HUES64 (cell line): Measurements from ENCODE around the gene MLC1.
A peak's percentile ranks its signal among the peaks of the same experiment; 100 is the strongest.

Experiments
- H3K27ac ChIP-seq: 2 replicates; pipeline ENCODE4 v1.7.0; 2013; ENCODE audit warnings: low read depth, low read length, inconsistent platforms
- H3K27me3 ChIP-seq: 2 replicates; pipeline ENCODE4 v1.6.1; 2013; ENCODE audit warnings: mild to moderate bottlenecking, low read length; ENCODE audit not compliant: insufficient read depth
- H3K36me3 ChIP-seq: 2 replicates; pipeline ENCODE4 v1.6.1; 2013; ENCODE audit warnings: mild to moderate bottlenecking, low read length; ENCODE audit not compliant: insufficient read depth
- H3K4me1 ChIP-seq: 2 replicates; pipeline ENCODE4 v1.6.1; 2013; ENCODE audit warnings: mild to moderate bottlenecking, low read length, moderate library complexity; ENCODE audit not compliant: insufficient read depth
- H3K4me3 ChIP-seq: 2 replicates; pipeline ENCODE4 v1.5.1; 2013; ENCODE audit warnings: mild to moderate bottlenecking, low read length, moderate library complexity
- H3K9ac ChIP-seq: 2 replicates; pipeline ENCODE4 v1.6.1; 2013; ENCODE audit warnings: mild to moderate bottlenecking, low read depth, low read length
- H3K9me3 ChIP-seq: 2 replicates; pipeline ENCODE4 v1.6.1; 2013; ENCODE audit warnings: low read depth, low read length; ENCODE audit not compliant: insufficient read depth
- WGBS: fragments of 150-250, 120-280 bp; methylation state at CpG from one replicate; pipeline ENCODE4 v1.1.7; 2013; ENCODE audit warnings: missing lambda C conversion rate; 5-methylcytosine and 5-hydroxymethylcytosine counted together

MLC1 gene

GRCh38 chr22:50016988-50017700 lies 68.1 kb downstream of the MLC1 start:
- no peak overlapping the region for H3K4me3 ChIP-seq
- H3K9me3 ChIP-seq, result no peaks in the 10 kb centered on the region
- no peaks in the 10 kb centered on the region for H3K36me3 ChIP-seq
- no peak overlapping the region for H3K27ac ChIP-seq
- no peak overlapping the region for H3K9ac ChIP-seq
- peaks cover 65% of the 10 kb centered on the region for H3K27me3 ChIP-seq
- WGBS, result 85% methylated on average over 21 of the region's 21 CpGs
- no peaks in the 10 kb centered on the region for H3K4me1 ChIP-seq

DNA sequence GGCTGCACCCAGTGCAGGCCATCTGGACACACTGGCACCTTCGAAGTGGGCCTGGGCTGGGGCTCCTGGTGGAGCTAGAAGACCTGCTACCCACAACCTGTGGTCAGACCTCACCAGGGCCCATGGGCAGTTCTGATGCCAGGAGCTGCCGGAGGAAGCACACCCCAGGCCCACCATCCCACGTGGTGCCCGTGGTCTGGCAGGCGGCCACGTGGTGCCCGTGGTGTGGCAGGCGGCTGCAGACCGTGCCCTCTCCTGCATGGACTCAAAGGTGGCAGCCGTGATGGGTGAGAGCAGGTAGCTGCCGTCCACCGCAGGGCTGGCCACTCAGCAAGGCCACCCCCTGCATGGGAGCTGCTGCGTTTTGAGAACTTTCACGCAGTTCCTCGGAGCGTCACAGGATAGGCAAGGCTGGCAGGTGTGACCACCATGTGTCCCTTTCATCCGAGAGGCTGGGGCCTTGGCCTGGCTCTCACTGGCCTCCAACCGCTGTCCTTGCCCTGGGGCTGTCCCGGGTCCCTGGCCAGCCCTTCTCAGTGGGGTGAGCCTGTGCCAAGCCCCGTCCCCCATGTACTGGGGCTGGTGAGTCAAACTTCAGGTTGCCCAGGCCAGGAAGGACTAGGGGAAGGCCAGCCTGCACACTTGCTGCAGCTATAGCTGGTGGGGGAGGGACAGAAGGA lies 68.8 kb downstream of the MLC1 start:
- 92% methylated on average over 20 of the region's 20 CpGs for WGBS
- H3K36me3 ChIP-seq, result no peaks in the 10 kb centered on the region
- H3K27me3 ChIP-seq, result peaks cover 72% of the 10 kb centered on the region
- H3K9ac ChIP-seq, result no peak overlapping the region
- H3K4me3 ChIP-seq, result no peak overlapping the region
- no peaks in the 10 kb centered on the region for H3K9me3 ChIP-seq
- H3K27ac ChIP-seq, result no peak overlapping the region
- no peaks in the 10 kb centered on the region for H3K4me1 ChIP-seq

- Histone ChIP-seq H3K9ac (no peak overlapping the region), H3K27me3 (peaks cover 80% of the 10 kb centered on the region), H3K36me3 (no peaks in the 10 kb centered on the region), H3K4me3 (no peak overlapping the region), H3K4me1 (no peaks in the 10 kb centered on the region), H3K27ac (no peak overlapping the region), H3K9me3 (no peaks in the 10 kb centered on the region)
- 62% methylated on average over 26 of the region's 30 CpGs for WGBS
Observed at GRCh38 chr22:50015451-50016307, 69.5 kb downstream of the MLC1 start.

GRCh38 chr22:50014655-50015401 lies 70.4 kb downstream of the MLC1 start:
- Histone ChIP-seq H3K9me3 (no peaks in the 10 kb centered on the region), H3K9ac (no peak overlapping the region), H3K27me3 (peaks cover 87% of the 10 kb centered on the region), H3K36me3 (no peaks in the 10 kb centered on the region), H3K27ac (no peak overlapping the region), H3K4me1 (no peaks in the 10 kb centered on the region), H3K4me3 (peak overlapping the region; percentile 43)
- 8% methylated on average over 79 of the region's 91 CpGs for WGBS

GRCh38 chr22:50014053-50014501 lies 71.1 kb downstream of the MLC1 start:
- Histone ChIP-seq H3K9me3 (no peaks in the 10 kb centered on the region), H3K27me3 (peaks cover 88% of the 10 kb centered on the region), H3K27ac (no peak overlapping the region), H3K4me3 (no peak overlapping the region), H3K4me1 (no peaks in the 10 kb centered on the region), H3K36me3 (no peaks in the 10 kb centered on the region), H3K9ac (no peak overlapping the region)
- WGBS, result 69% methylated on average over 16 of the region's 16 CpGs

DNA sequence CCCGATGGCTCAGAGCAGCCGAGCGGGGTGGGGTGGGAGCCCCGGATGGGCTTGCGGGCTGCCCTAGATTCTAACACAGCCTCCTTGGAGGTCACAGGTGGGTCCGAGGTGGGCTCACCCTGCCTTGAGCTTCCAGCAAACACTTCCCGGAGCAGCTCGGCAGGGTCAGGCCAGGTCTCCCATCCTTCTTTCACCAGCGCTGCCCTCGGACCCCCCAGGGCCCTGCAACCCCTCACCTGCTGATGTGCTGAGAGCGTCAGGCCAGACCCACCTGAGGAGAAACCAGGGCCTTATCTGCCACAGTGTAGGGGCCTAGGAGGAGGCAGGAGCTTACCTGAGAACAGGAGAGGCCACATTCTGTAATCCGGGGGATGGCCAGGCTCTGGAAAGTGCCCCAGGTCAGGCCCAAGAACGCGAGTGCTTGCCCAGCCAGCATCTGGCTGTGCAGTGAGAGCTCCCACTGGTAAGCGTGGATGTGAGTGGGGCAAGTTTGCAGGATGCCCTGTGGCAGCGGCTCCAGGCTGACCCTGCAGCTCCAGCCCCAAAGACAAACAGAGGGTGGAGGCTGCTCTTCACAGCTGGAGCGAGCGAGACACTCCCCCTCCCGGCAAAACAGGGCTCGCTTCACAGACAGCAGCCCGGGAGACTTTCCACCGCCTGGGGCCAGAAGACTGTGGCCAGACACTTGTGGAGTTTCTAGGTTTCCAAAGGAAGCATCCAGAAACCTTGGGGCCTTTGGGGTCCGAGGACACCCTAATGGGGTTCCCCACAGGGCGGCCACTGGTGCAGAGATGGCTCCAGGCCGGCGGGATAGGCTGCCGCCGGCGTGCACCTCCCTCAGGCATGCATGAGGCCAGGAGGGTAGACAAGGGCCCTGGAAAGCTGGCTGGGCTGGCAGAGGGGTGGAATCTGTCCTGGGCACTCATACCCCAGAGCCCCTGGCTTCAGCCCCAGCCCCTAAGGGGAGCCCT lies 72.7 kb downstream of the MLC1 start, which contains the start of gene IL17REL:
Gene IL17REL, minus strand, starts transcription at position 555 of the 971 bp plus-strand sequence. Its CDS starts 119 bp downstream, at position 436.
- H3K27ac ChIP-seq, result no peak within 1 kb of the TSS
- peaks cover 80% of the 10 kb centered on the region for H3K27me3 ChIP-seq
- no peak within 1 kb of the TSS for H3K4me3 ChIP-seq
- H3K36me3 ChIP-seq, result no peaks in the 10 kb centered on the region
- H3K9me3 ChIP-seq, result no peaks in the 10 kb centered on the region
- H3K9ac ChIP-seq, result no peak within 1 kb of the TSS
- no peaks in the 10 kb centered on the region for H3K4me1 ChIP-seq
- 56% methylated on average over 29 of the region's 29 CpGs for WGBS

GRCh38 chr22:50011447-50012210 lies 73.6 kb downstream of the MLC1 start:
- H3K9me3 ChIP-seq, result no peaks in the 10 kb centered on the region
- WGBS, result 51% methylated on average over 18 of the region's 18 CpGs
- H3K27ac ChIP-seq, result no peak overlapping the region
- peak overlapping the region; percentile 42 for H3K4me3 ChIP-seq
- no peaks in the 10 kb centered on the region for H3K4me1 ChIP-seq
- peaks cover 75% of the 10 kb centered on the region for H3K27me3 ChIP-seq
- no peaks in the 10 kb centered on the region for H3K36me3 ChIP-seq
- H3K9ac ChIP-seq, result no peak overlapping the region

DNA sequence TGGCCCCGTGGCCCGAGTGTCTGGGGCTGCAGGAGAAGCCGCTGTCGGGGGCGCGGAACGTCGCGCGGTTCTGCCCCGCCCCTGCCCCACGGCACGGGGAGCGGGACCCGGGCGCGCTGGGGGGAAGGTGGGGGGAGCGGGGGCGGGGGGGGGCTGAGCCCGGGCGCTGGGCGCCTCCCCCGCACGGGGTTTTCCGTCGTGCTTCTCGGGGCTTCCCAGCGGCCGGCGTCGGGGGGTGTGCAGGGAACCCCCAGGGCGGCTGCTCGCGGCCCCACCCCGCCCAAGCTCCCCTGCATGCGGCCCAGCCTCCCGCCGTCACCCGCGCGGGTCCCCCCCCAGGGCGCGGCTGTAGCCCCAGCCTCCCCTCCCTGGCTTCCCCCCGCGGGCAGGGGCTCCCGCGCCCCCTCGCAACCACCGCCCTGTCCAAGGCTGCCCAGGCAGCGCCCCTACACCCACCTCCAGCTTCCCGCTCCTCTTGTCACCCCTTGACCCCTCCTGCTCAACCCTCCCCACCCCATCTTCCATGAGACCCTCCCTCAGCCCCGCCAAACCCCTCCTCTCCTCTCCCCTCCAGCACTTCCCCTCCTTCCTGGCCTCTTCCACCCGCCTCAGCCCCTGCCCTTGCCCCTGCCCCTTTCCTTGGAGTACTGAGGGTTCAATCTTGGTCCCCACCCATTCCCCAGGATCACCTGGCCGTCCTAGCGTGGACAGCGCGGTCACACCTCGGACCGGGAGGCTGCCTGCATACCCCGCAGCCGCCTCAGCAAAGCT lies 74.4 kb downstream of the MLC1 start:
- Histone ChIP-seq H3K36me3 (no peaks in the 10 kb centered on the region), H3K9me3 (no peaks in the 10 kb centered on the region), H3K9ac (no peak overlapping the region), H3K27me3 (peaks cover 67% of the 10 kb centered on the region), H3K27ac (no peak overlapping the region), H3K4me1 (no peaks in the 10 kb centered on the region), H3K4me3 (peak overlapping the region; percentile 42)
- WGBS, result 9% methylated on average over 51 of the region's 61 CpGs
